GM23338 (cell line): ENCODE data around the gene TMEM204. TPM values are rescaled to one million over a fixed set of nuclear protein-coding genes. Genes with fewer than 3 reads are reported as not detected.

Experiments
- ATAC-seq: fragments of 200-7000 bp; cut with Tn5 transposase; 3 replicates; pipeline ENCODE4 v1.9.1; 2020
- DNase-seq: peaks from one replicate; pipeline ENCODE4 v3.0.0-alpha.2; 2015; ENCODE audit warnings: low spot score
- H2AFZ ChIP-seq: fragments of 200-600 bp; sonication (generic); 2 replicates; pipeline ENCODE4 v1.8.0; 2016; ENCODE audit warnings: antibody characterized with exemption, mild to moderate bottlenecking, moderate library complexity
- H3F3A ChIP-seq: fragments of 200-600 bp; sonication (generic); replicated peaks from 2 replicates; pipeline ENCODE4 v1.8.0; 2017; ENCODE audit warnings: antibody characterized with exemption, mixed run types, low read depth
- H3K27ac ChIP-seq: fragments of 200-600 bp; sonication (generic); 2 replicates; pipeline ENCODE4 v1.6.1; 2016; ENCODE audit warnings: low read depth
- H3K27me3 ChIP-seq: fragments of 200-600 bp; sonication (generic); 2 replicates; pipeline ENCODE4 v1.8.0; 2016; ENCODE audit warnings: mild to moderate bottlenecking, mixed run types, moderate library complexity; ENCODE audit not compliant: insufficient read depth
- H3K36me3 ChIP-seq: fragments of 200-600 bp; sonication (generic); 2 replicates; pipeline ENCODE4 v1.8.0; 2016; ENCODE audit warnings: mild to moderate bottlenecking; ENCODE audit not compliant: insufficient read depth
- H3K4me1 ChIP-seq: fragments of 200-600 bp; sonication (generic); 2 replicates; pipeline ENCODE4 v1.8.0; 2016; ENCODE audit warnings: mild to moderate bottlenecking, moderate library complexity; ENCODE audit not compliant: insufficient read depth
- H3K4me2 ChIP-seq: fragments of 200-600 bp; sonication (generic); 2 replicates; pipeline ENCODE4 v1.7.1; 2017; ENCODE audit warnings: mixed run types
- H3K4me3 ChIP-seq: fragments of 200-600 bp; sonication (generic); 2 replicates; pipeline ENCODE4 v1.6.1; 2016; ENCODE audit warnings: mixed run types
- H3K79me2 ChIP-seq: fragments of 200-600 bp; sonication (generic); replicated peaks from 2 replicates; pipeline ENCODE4 v1.8.0; 2017; ENCODE audit warnings: mild to moderate bottlenecking; ENCODE audit not compliant: insufficient read depth
- H3K9me2 ChIP-seq: fragments of 200-600 bp; sonication (generic); 2 replicates; pipeline ENCODE4 v1.8.0; 2017; ENCODE audit not compliant: insufficient read depth
- H4K20me1 ChIP-seq: fragments of 200-600 bp; sonication (generic); replicated peaks from 2 replicates; pipeline ENCODE4 v1.8.0; 2017; ENCODE audit warnings: mild to moderate bottlenecking; ENCODE audit not compliant: insufficient read depth
- H3K27ac Mint-ChIP-seq: 2 replicates; pipeline ENCODE4 v1.8.0; 2020; ENCODE audit warnings: inconsistent platforms, mild to moderate bottlenecking, moderate library complexity, mixed read lengths
- H3K27me3 Mint-ChIP-seq: 3 replicates; pipeline ENCODE4 v1.8.0; 2022; ENCODE audit warnings: low read depth, mild to moderate bottlenecking, moderate library complexity, mixed read lengths, inconsistent platforms; ENCODE audit not compliant: insufficient read depth, poor library complexity
- H3K36me3 Mint-ChIP-seq: 3 replicates; pipeline ENCODE4 v1.8.0; 2021; ENCODE audit warnings: low read depth, mild to moderate bottlenecking, inconsistent platforms, moderate library complexity, mixed read lengths
- H3K4me1 Mint-ChIP-seq: 3 replicates; pipeline ENCODE4 v1.8.0; 2020; ENCODE audit warnings: mild to moderate bottlenecking, inconsistent platforms, mixed read lengths
- H3K4me3 Mint-ChIP-seq: 3 replicates; pipeline ENCODE4 v1.8.0; 2021; ENCODE audit warnings: moderate library complexity, mild to moderate bottlenecking, inconsistent platforms, mixed read lengths
- H3K9me3 Mint-ChIP-seq: 3 replicates; pipeline ENCODE4 v1.8.0; 2020; ENCODE audit warnings: moderate library complexity, mild to moderate bottlenecking, inconsistent platforms, mixed read lengths
- CREB1 ChIP-seq: fragments of 250-450 bp; sonication (Bioruptor Pico); IDR thresholded peaks from 2 replicates; pipeline ENCODE4 v1.5.0; 2020; ENCODE audit warnings: low read depth, mild to moderate bottlenecking, moderate library complexity
- CTCF ChIP-seq, 2 experiments: fragments of 200-600 bp in 1 of 2; sonication (generic) in 1 of 2; conservative IDR thresholded peaks; 2 replicates each; pipeline versions ENCODE4 v1.5.1 to v1.6.1; 2016 to 2017; ENCODE audit warnings: antibody characterized with exemption in 2 of 2, low read depth in 2 of 2, mild to moderate bottlenecking in 2 of 2, moderate library complexity in 1 of 2
- EZH2 ChIP-seq: fragments of 200-600 bp; sonication (generic); IDR thresholded peaks from one replicate; pipeline ENCODE4 v1.8.0; 2017; ENCODE audit warnings: antibody characterized with exemption, mild to moderate bottlenecking, low read depth; ENCODE audit not compliant: unreplicated experiment
- EZH2phosphoT487 ChIP-seq: fragments of 200-600 bp; sonication (generic); IDR thresholded peaks from one replicate; pipeline ENCODE4 v1.8.1; 2018; ENCODE audit warnings: antibody characterized with exemption; ENCODE audit not compliant: unreplicated experiment
- JUNB ChIP-seq: IDR thresholded peaks from one replicate; pipeline ENCODE4 v1.6.1; 2016; ENCODE audit warnings: antibody characterized with exemption; ENCODE audit not compliant: unreplicated experiment
- NANOG ChIP-seq: IDR thresholded peaks from 2 replicates; pipeline ENCODE4 v1.6.1; 2016; ENCODE audit warnings: antibody characterized with exemption, borderline replicate concordance
- POLR2AphosphoS5 ChIP-seq: IDR thresholded peaks from 2 replicates; pipeline ENCODE4 v1.6.1; 2016; ENCODE audit warnings: antibody characterized with exemption, low read depth
- STAT1 ChIP-seq: IDR thresholded peaks from one replicate; pipeline ENCODE4 v1.6.1; 2016; ENCODE audit warnings: antibody characterized with exemption; ENCODE audit not compliant: unreplicated experiment
- ZNF114 ChIP-seq: fragments of 250-450 bp; sonication (Bioruptor Pico); IDR thresholded peaks from 2 replicates; pipeline ENCODE4 v1.5.0; 2020; ENCODE audit warnings: mild to moderate bottlenecking, moderate library complexity
- ZNF331 ChIP-seq: fragments of 250-450 bp; sonication (Bioruptor Pico); IDR thresholded peaks from 2 replicates; pipeline ENCODE4 v1.5.0; 2020; ENCODE audit warnings: low read depth, mild to moderate bottlenecking, moderate library complexity
- ZNF462 ChIP-seq: fragments of 250-450 bp; sonication (Bioruptor Pico); IDR thresholded peaks from 2 replicates; pipeline ENCODE4 v1.5.0; 2020; ENCODE audit warnings: mild to moderate bottlenecking, moderate library complexity
- polyA plus RNA-seq: library from polyadenylated mRNA; unstranded; fragments of >200 nt; fragmentation: Nextera tagmentation; extraction: Ambion mirVana; gene quantifications from 2 replicates; pipeline ENCODE4 v1.2.1, GENCODE V29; 2016
- total RNA-seq: library from RNA; depleted of rRNA; stranded (reverse); fragments of >200 nt; shearing (Covaris generic); gene quantifications from 2 replicates; pipeline ENCODE4 v1.2.3, GENCODE V29; 2014
- TF ChIP-seq, protein P1 (sequence below): IDR thresholded peaks from 2 replicates; pipeline ENCODE4 v1.6.1; 2016; ENCODE audit warnings: antibody characterized with exemption
- TF ChIP-seq, protein P2 (sequence below): IDR thresholded peaks from one replicate; pipeline ENCODE4 v1.6.1; 2018; ENCODE audit warnings: antibody characterized with exemption; ENCODE audit not compliant: unreplicated experiment

TMEM204 gene
- total and polyA plus RNA-seq, 2 experiments from 2014 or later = 0.14 to 0.21 TPM

- DNase-seq (no peak), ATAC-seq (no peak)
- Histone ChIP-seq H3K27me3 (no peaks in the 10 kb centered on the region), H3K4me2 (no peak overlapping the region), H3K36me3 (no peaks in the 10 kb centered on the region), H2AFZ (no peak overlapping the region), H3K4me1 (no peaks in the 10 kb centered on the region), H4K20me1 (no peaks in the 10 kb centered on the region), H3K4me3 (no peak overlapping the region), H3F3A (no peaks in the 10 kb centered on the region), H3K79me2 (no peaks in the 10 kb centered on the region), H3K9me2 (no peaks in the 10 kb centered on the region), H3K27ac (no peak overlapping the region)
- H3K27me3 Mint-ChIP-seq = peaks cover 11% of the 10 kb centered on the region
- no peak overlapping the region for H3K4me3 Mint-ChIP-seq
- no peaks in the 10 kb centered on the region; the same call in 2 of the 3 replicates for H3K36me3 Mint-ChIP-seq
- no peak overlapping the region for H3K27ac Mint-ChIP-seq
- H3K4me1 Mint-ChIP-seq = peaks cover 2% of the 10 kb centered on the region; the same call in 1 of the 3 replicates
- H3K9me3 Mint-ChIP-seq = no peaks in the 10 kb centered on the region
- TF ChIP-seq POLR2AphosphoS5 = no peak
- TF ChIP-seq, protein P1, sequence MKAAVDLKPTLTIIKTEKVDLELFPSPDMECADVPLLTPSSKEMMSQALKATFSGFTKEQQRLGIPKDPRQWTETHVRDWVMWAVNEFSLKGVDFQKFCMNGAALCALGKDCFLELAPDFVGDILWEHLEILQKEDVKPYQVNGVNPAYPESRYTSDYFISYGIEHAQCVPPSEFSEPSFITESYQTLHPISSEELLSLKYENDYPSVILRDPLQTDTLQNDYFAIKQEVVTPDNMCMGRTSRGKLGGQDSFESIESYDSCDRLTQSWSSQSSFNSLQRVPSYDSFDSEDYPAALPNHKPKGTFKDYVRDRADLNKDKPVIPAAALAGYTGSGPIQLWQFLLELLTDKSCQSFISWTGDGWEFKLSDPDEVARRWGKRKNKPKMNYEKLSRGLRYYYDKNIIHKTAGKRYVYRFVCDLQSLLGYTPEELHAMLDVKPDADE = no peak
- no peak for TF ChIP-seq ZNF331
- no peak for TF ChIP-seq EZH2
- no peak for TF ChIP-seq CTCF (conservative IDR thresholded peaks at IDR 0.05; ENCODE audit: low read depth in 2 of 2)
- TF ChIP-seq NANOG = no peak
- no peak for TF ChIP-seq CREB1 (CRISPR knock-in tag)
- no peak for TF ChIP-seq ZNF462 (CRISPR knock-in tag)
- TF ChIP-seq JUNB = no peak
- TF ChIP-seq, protein P2, sequence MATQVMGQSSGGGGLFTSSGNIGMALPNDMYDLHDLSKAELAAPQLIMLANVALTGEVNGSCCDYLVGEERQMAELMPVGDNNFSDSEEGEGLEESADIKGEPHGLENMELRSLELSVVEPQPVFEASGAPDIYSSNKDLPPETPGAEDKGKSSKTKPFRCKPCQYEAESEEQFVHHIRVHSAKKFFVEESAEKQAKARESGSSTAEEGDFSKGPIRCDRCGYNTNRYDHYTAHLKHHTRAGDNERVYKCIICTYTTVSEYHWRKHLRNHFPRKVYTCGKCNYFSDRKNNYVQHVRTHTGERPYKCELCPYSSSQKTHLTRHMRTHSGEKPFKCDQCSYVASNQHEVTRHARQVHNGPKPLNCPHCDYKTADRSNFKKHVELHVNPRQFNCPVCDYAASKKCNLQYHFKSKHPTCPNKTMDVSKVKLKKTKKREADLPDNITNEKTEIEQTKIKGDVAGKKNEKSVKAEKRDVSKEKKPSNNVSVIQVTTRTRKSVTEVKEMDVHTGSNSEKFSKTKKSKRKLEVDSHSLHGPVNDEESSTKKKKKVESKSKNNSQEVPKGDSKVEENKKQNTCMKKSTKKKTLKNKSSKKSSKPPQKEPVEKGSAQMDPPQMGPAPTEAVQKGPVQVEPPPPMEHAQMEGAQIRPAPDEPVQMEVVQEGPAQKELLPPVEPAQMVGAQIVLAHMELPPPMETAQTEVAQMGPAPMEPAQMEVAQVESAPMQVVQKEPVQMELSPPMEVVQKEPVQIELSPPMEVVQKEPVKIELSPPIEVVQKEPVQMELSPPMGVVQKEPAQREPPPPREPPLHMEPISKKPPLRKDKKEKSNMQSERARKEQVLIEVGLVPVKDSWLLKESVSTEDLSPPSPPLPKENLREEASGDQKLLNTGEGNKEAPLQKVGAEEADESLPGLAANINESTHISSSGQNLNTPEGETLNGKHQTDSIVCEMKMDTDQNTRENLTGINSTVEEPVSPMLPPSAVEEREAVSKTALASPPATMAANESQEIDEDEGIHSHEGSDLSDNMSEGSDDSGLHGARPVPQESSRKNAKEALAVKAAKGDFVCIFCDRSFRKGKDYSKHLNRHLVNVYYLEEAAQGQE = no peak
- no peak for TF ChIP-seq ZNF114
- no peak for TF ChIP-seq STAT1
- TF ChIP-seq EZH2phosphoT487 = no peak
These were observed 14.8 kb downstream of the TMEM204 start for GRCh38 chr16:1548233-1548632.
